Measurements from ENCODE around the gene VCP. TPM values are rescaled to one million over a fixed set of nuclear protein-coding genes. Genes with fewer than 3 reads are reported as not detected.

VCP gene
- total RNA-seq, 1 donor from 2014 or later, result 390 TPM

- H3K4me3 Mint-ChIP-seq (ENCODE audit: unreplicated experiment), result peak overlapping the region; percentile 98
- TF ChIP-seq EZH2 (IDR thresholded peaks at IDR 0.05; ENCODE audit: insufficient read depth, low read length), result no peak
- TF ChIP-seq CTCF (IDR thresholded peaks at IDR 0.05; ENCODE audit: insufficient read depth, low read depth, low read length), result no peak
- H3K4me1 Mint-ChIP-seq (ENCODE audit: low read depth, unreplicated experiment), result peaks cover 20% of the 10 kb centered on the region
- H3K4me1 ChIP-seq (ENCODE audit: insufficient read depth, low read length), result peaks cover 31% of the 10 kb centered on the region
- H3K36me3 ChIP-seq (ENCODE audit: insufficient read depth, low read length), result peaks cover 35% of the 10 kb centered on the region
- H3K4me2 ChIP-seq (ENCODE audit: low read length), result peak overlapping the region; percentile 87
- peak overlapping the region; percentile 95 for H3K27ac ChIP-seq (ENCODE audit: low read depth, low read length)
- no peaks in the 10 kb centered on the region for H3K27me3 Mint-ChIP-seq (ENCODE audit: low read depth, unreplicated experiment)
- no peak overlapping the region for H2AFZ ChIP-seq (ENCODE audit: low read depth, low read length)
- no peaks in the 10 kb centered on the region for H3K27me3 ChIP-seq (ENCODE audit: insufficient read depth, low read length)
- H4K20me1 ChIP-seq (ENCODE audit: insufficient read depth, low read length), result peaks cover 61% of the 10 kb centered on the region
- peak overlapping the region; percentile 97 for H3K4me3 ChIP-seq (ENCODE audit: insufficient read depth, low read depth, low read length)
- peak overlapping the region; percentile 99 for H3K9ac ChIP-seq (ENCODE audit: low read length)
- no peaks in the 10 kb centered on the region for H3K9me3 ChIP-seq (ENCODE audit: insufficient read depth, low read depth, low read length)
- DNase-seq (ENCODE audit: low read depth) (peak; percentile 35), FAIRE-seq (no peak)
- H3K9me3 Mint-ChIP-seq (ENCODE audit: unreplicated experiment), result peaks cover 4% of the 10 kb centered on the region
- H3K79me2 ChIP-seq (ENCODE audit: insufficient read depth, low read length), result peaks cover 63% of the 10 kb centered on the region
- peaks cover 30% of the 10 kb centered on the region for H3K36me3 Mint-ChIP-seq (ENCODE audit: low read depth, unreplicated experiment)
- peak overlapping the region; percentile 93 for H3K27ac Mint-ChIP-seq (ENCODE audit: unreplicated experiment)
Measured at GRCh38 chr9:35070823-35071813, 1.3 kb downstream of the VCP start.

GRCh38 chr9:35069020-35069419 is 3.4 kb downstream of the VCP start:
- peak overlapping the region; percentile 72 for H3K27ac Mint-ChIP-seq (ENCODE audit: unreplicated experiment)
- peaks cover 82% of the 10 kb centered on the region for H4K20me1 ChIP-seq (ENCODE audit: insufficient read depth, low read length)
- H3K4me3 Mint-ChIP-seq (ENCODE audit: unreplicated experiment), result peak overlapping the region; percentile 98
- H3K36me3 Mint-ChIP-seq (ENCODE audit: low read depth, unreplicated experiment), result peaks cover 29% of the 10 kb centered on the region
- H3K27me3 ChIP-seq (ENCODE audit: insufficient read depth, low read length), result no peaks in the 10 kb centered on the region
- no peak overlapping the region for H2AFZ ChIP-seq (ENCODE audit: low read depth, low read length)
- H3K79me2 ChIP-seq (ENCODE audit: insufficient read depth, low read length), result peaks cover 82% of the 10 kb centered on the region
- peaks cover 47% of the 10 kb centered on the region for H3K36me3 ChIP-seq (ENCODE audit: insufficient read depth, low read length)
- H3K27me3 Mint-ChIP-seq (ENCODE audit: low read depth, unreplicated experiment), result no peaks in the 10 kb centered on the region
- peaks cover 31% of the 10 kb centered on the region for H3K4me1 ChIP-seq (ENCODE audit: insufficient read depth, low read length)
- DNase-seq (ENCODE audit: low read depth), result no peak
- no peak for FAIRE-seq
- no peaks in the 10 kb centered on the region for H3K9me3 ChIP-seq (ENCODE audit: insufficient read depth, low read depth, low read length)
- H3K4me2 ChIP-seq (ENCODE audit: low read length), result peak overlapping the region; percentile 87
- no peak overlapping the region for H3K9ac ChIP-seq (ENCODE audit: low read length)
- peaks cover 4% of the 10 kb centered on the region for H3K9me3 Mint-ChIP-seq (ENCODE audit: unreplicated experiment)
- H3K4me3 ChIP-seq (ENCODE audit: insufficient read depth, low read depth, low read length), result no peak overlapping the region
- no peak for TF ChIP-seq CTCF (IDR thresholded peaks at IDR 0.05; ENCODE audit: insufficient read depth, low read depth, low read length)
- no peak for TF ChIP-seq EZH2 (IDR thresholded peaks at IDR 0.05; ENCODE audit: insufficient read depth, low read length)
- no peak overlapping the region for H3K27ac ChIP-seq (ENCODE audit: low read depth, low read length)
- H3K4me1 Mint-ChIP-seq (ENCODE audit: low read depth, unreplicated experiment), result peaks cover 20% of the 10 kb centered on the region
